Femur (tissue), 1 donor: ENCODE results near the gene PDGFRB.
A peak's percentile ranks its signal among the peaks of the same experiment; 100 is the strongest.

Experiments used
- DNase-seq: peaks from one replicate; pipeline ENCODE4 v3.0.0-alpha.2; 2017

PDGFRB gene

GRCh38 chr5:150155258-150156026, at the start of gene PDGFRB:
Gene PDGFRB (minus strand): TSS chr5:150155845. CDS start chr5:150137047, 18,798 bp downstream.
- DNase-seq: peak; percentile 96

- DNase-seq: no peak
Observed at GRCh38 chr5:150204590-150204960, 48.9 kb upstream of the PDGFRB start.

GRCh38 chr5:150203832-150204589, 48.4 kb upstream of the PDGFRB start:
- DNase-seq: no peak

- DNase-seq: no peak
Observed at GRCh38 chr5:150202501-150202900, 46.9 kb upstream of the PDGFRB start.

- DNase-seq: no peak
Observed at GRCh38 chr5:150197476-150197875, 41.8 kb upstream of the PDGFRB start.

GRCh38 chr5:150196986-150197385, 41.3 kb upstream of the PDGFRB start:
- no peak for DNase-seq

GRCh38 chr5:150196514-150196913, 40.9 kb upstream of the PDGFRB start:
- DNase-seq: no peak

GRCh38 chr5:150195736-150196485, 40.3 kb upstream of the PDGFRB start:
- no peak for DNase-seq

GRCh38 chr5:150192462-150192861, 36.8 kb upstream of the PDGFRB start:
- DNase-seq: no peak

- DNase-seq: no peak
Observed at GRCh38 chr5:150190987-150191386, 35.3 kb upstream of the PDGFRB start.

- no peak for DNase-seq
Observed at GRCh38 chr5:150190503-150190979, 34.9 kb upstream of the PDGFRB start.

- DNase-seq: no peak
Observed at GRCh38 chr5:150189728-150190502, 34.3 kb upstream of the PDGFRB start, which contains the start of gene SLC6A7. Gene SLC6A7 (plus strand): TSS chr5:150190062. CDS start chr5:150190328, 266 bp downstream.

GRCh38 chr5:150189326-150189725, 33.7 kb upstream of the PDGFRB start:
- DNase-seq: no peak

GRCh38 chr5:150188146-150188842, 32.6 kb upstream of the PDGFRB start:
- no peak for DNase-seq

- no peak for DNase-seq
Observed at GRCh38 chr5:150186897-150187296, 31.3 kb upstream of the PDGFRB start.

GRCh38 chr5:150186137-150186536, 30.5 kb upstream of the PDGFRB start:
- DNase-seq: no peak

- no peak for DNase-seq
Observed at GRCh38 chr5:150184990-150185912, 29.6 kb upstream of the PDGFRB start.

- no peak for DNase-seq
Observed at GRCh38 chr5:150184006-150184405, 28.4 kb upstream of the PDGFRB start.

- DNase-seq: no peak
Observed at GRCh38 chr5:150183436-150183835, 27.8 kb upstream of the PDGFRB start.

GRCh38 chr5:150182774-150183173, 27.1 kb upstream of the PDGFRB start:
- DNase-seq: no peak
